ENCODE results near the gene WDR64. TPM values are rescaled to one million over a fixed set of nuclear protein-coding genes. Genes with fewer than 3 reads are reported as not detected.

The WDR64 gene
- total RNA-seq, 1 donor from 2014 or later, result 0.17 TPM

GRCh38 chr1:241608379-241609033 lies 43.6 kb upstream of the WDR64 start:
- peaks cover 41% of the 10 kb centered on the region for H3K4me1 Mint-ChIP-seq (ENCODE audit: low read depth)
- DNase-seq (ENCODE audit: low spot score), result no peak
- no peak overlapping the region for H3K4me3 Mint-ChIP-seq (ENCODE audit: unreplicated experiment)
- H3K27ac Mint-ChIP-seq (ENCODE audit: unreplicated experiment), result peak overlapping the region; percentile 0
- H3K36me3 Mint-ChIP-seq (ENCODE audit: low read depth), result no peaks in the 10 kb centered on the region
- no peak for TF ChIP-seq CTCF (IDR thresholded peaks at IDR 0.05)
- no peaks in the 10 kb centered on the region for H3K27me3 Mint-ChIP-seq (ENCODE audit: low read depth)
- H3K9me3 Mint-ChIP-seq (ENCODE audit: low read depth), result no peaks in the 10 kb centered on the region

GRCh38 chr1:241610056-241610815 lies 41.8 kb upstream of the WDR64 start:
- H3K36me3 Mint-ChIP-seq (ENCODE audit: low read depth), result no peaks in the 10 kb centered on the region
- no peak overlapping the region for H3K27ac Mint-ChIP-seq (ENCODE audit: unreplicated experiment)
- no peak for TF ChIP-seq CTCF (IDR thresholded peaks at IDR 0.05)
- H3K9me3 Mint-ChIP-seq (ENCODE audit: low read depth), result no peaks in the 10 kb centered on the region
- H3K4me3 Mint-ChIP-seq (ENCODE audit: unreplicated experiment), result no peak overlapping the region
- DNase-seq (ENCODE audit: low spot score), result no peak
- H3K4me1 Mint-ChIP-seq (ENCODE audit: low read depth), result peaks cover 41% of the 10 kb centered on the region
- no peaks in the 10 kb centered on the region for H3K27me3 Mint-ChIP-seq (ENCODE audit: low read depth)

DNA sequence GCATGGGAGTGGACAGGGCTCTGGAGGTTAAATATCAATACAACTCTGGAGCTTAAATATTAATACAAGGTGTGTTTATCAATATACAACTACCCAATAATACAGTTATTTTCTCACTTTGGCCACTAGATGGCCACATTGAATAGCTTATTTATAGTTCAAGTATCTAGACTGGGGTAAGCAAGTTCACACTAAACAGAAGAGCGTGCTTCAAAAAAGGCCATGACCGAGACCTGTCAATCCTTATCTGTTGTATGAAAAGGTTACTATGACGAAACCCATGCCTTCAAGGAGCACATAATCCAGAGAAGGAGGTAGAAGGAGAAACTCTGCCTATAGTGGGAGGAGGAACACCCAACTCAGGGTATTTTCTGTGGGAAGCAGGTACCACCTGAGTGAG lies 41.0 kb upstream of the WDR64 start:
- Mint-ChIP-seq H3K4me1 (ENCODE audit: low read depth) (peaks cover 42% of the 10 kb centered on the region), H3K27me3 (ENCODE audit: low read depth) (no peaks in the 10 kb centered on the region), H3K27ac (ENCODE audit: unreplicated experiment) (no peak overlapping the region), H3K36me3 (ENCODE audit: low read depth) (no peaks in the 10 kb centered on the region), H3K9me3 (ENCODE audit: low read depth) (no peaks in the 10 kb centered on the region), H3K4me3 (ENCODE audit: unreplicated experiment) (no peak overlapping the region)
- DNase-seq (ENCODE audit: low spot score), result no peak
- TF ChIP-seq CTCF (IDR thresholded peaks at IDR 0.05), result peak; percentile 92

DNA sequence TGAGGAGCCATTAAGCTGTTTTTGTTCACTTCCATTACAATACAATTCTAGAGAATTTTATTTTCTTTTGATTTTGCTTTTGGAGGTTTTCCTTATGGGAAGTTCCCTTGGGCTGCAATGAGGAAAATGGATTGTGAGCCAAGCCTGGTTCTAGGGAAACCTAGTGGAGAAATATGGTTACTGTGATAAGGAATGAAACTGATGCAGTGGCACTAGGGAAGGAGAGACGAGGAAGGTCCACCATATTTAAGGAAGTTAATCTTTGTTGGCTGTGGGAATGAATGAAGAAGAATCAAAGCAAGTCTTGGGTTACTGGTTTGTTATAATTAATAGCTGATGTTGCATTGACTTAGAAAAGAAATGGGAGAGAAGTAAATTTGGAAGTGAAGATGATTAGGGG lies 40.3 kb upstream of the WDR64 start:
- Mint-ChIP-seq H3K27ac (ENCODE audit: unreplicated experiment) (no peak overlapping the region), H3K27me3 (ENCODE audit: low read depth) (no peaks in the 10 kb centered on the region), H3K4me3 (ENCODE audit: unreplicated experiment) (no peak overlapping the region), H3K36me3 (ENCODE audit: low read depth) (no peaks in the 10 kb centered on the region), H3K9me3 (ENCODE audit: low read depth) (no peaks in the 10 kb centered on the region), H3K4me1 (ENCODE audit: low read depth) (peaks cover 38% of the 10 kb centered on the region)
- TF ChIP-seq CTCF (IDR thresholded peaks at IDR 0.05), result no peak
- no peak for DNase-seq (ENCODE audit: low spot score)

- Mint-ChIP-seq H3K4me1 (ENCODE audit: low read depth) (peaks cover 35% of the 10 kb centered on the region), H3K4me3 (ENCODE audit: unreplicated experiment) (no peak overlapping the region), H3K27me3 (ENCODE audit: low read depth) (no peaks in the 10 kb centered on the region), H3K27ac (ENCODE audit: unreplicated experiment) (peak overlapping the region; percentile 76), H3K36me3 (ENCODE audit: low read depth) (peaks cover 1% of the 10 kb centered on the region), H3K9me3 (ENCODE audit: low read depth) (no peaks in the 10 kb centered on the region)
- no peak for DNase-seq (ENCODE audit: low spot score)
- no peak for TF ChIP-seq CTCF (IDR thresholded peaks at IDR 0.05)
Observed at GRCh38 chr1:241612533-241613477, 39.3 kb upstream of the WDR64 start.
